ENCODE results near the gene PUDP. TPM values are rescaled to one million over a fixed set of nuclear protein-coding genes. Genes with fewer than 3 reads are reported as not detected.

The PUDP gene
- total RNA-seq, 1 experiment from 2014 or later, result 20.3 TPM

DNA sequence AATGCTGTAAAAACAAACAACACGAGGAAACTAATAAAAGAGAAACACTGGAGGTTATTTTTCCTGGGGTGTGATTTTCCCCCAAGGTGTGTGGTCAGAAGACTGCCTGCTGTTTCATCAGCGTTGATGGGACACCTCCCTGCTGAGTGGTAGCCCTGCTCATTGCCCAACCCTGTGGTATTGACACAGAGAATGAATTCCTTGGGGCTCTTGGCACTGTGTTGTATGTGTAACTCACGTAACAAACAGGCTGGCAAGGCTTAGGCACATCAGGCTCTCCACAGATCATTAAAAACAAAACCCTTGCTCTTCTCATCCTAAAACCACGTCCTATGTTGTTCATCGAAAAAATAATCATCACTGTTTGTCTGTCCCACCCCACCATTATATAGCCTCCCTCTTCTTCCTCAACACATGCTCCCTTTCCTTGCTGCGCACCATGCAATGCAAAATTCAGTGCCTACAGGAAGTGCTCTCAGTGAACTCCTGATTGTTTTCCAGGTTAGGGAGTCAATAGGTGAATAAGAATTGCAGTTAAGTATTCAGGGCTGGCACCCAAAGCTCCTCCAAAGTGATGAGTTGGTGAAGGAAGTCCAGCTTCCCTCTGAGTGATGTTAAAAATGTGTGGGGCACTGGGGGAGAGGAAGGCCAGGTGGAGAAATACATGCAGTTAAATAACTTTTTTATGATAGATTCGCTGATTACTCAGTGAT lies 11.4 kb upstream of the PUDP start:
- no peak overlapping the region for H2AFZ ChIP-seq (ENCODE audit: low read depth, low read length, poor library complexity, severe bottlenecking)
- ChIA-PET CTCF (no interaction called here), POLR2A (no interaction called here)

DNA sequence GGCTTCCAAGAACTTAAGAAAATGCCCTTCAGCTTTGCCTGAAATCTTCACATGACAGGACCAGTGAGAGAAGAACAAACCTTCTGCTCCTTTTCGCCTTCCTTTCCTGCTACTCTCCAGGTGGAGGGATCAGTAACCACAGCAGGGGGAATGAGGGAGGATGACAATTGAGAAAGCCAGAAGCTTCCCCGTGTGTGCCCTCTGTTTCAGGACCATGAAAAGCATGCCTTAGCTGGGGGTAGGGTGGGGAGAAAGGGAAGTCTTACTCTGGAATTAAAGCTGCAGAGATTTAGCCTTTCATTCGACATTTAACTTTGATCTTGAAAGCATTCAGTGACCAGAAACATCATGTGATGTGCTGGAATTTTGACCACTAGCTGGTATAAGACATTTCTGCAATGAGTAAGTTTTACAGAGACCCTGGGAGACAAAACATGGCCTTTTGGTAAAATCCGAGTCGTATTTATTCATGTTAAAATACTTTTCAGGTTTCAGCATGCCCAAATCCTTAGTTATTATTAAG lies 10.6 kb upstream of the PUDP start:
- H3K36me3 ChIP-seq (ENCODE audit: control insufficient read depth in 1 of 2, insufficient read depth in 2 of 2, low read length in 2 of 2), result no peaks in the 10 kb centered on the region
- H2AFZ ChIP-seq (ENCODE audit: low read depth, low read length, poor library complexity, severe bottlenecking), result no peak overlapping the region
- H3K9me2 ChIP-seq (ENCODE audit: insufficient read depth), result no peaks in the 10 kb centered on the region
- no peak for ATAC-seq
- no peak overlapping the region for H3K4me2 ChIP-seq (ENCODE audit: low read length)
- no peaks in the 10 kb centered on the region for H3K79me2 ChIP-seq (ENCODE audit: insufficient read depth, low read length)
- no peaks in the 10 kb centered on the region for H4K20me1 ChIP-seq (ENCODE audit: insufficient read depth)
- no peaks in the 10 kb centered on the region for H3K9me3 ChIP-seq (ENCODE audit: control insufficient read depth in 1 of 2, insufficient read depth in 1 of 2, low read depth in 1 of 2, low read length in 2 of 2)
- H3K4me3 ChIP-seq (replicated peaks in 1 of 2; ENCODE audit: low read depth in 1 of 2, low read length in 2 of 2), result no peak overlapping the region
- BruUV-seq (replicated peaks), result no TSS peak
- DNase-seq (ENCODE audit: low read depth, low spot score), result no peak
- no peak overlapping the region for H3K27ac ChIP-seq (ENCODE audit: low read depth, low read length)
- H3K4me1 ChIP-seq (ENCODE audit: control insufficient read depth in 1 of 2, insufficient read depth in 2 of 2, low read length in 2 of 2), result no peaks in the 10 kb centered on the region
- intact Hi-C loops (cut with micrococcal nuclease), result no loop called here
- H3K9ac ChIP-seq (ENCODE audit: low read length), result no peak overlapping the region
- POLR2A ChIA-PET, result no interaction called here
- CTCF ChIA-PET, result no interaction called here
- RAD21 ChIA-PET (ENCODE audit: low non-redundant PET in 1 of 2, low total read pairs in 2 of 2, uncharacterized antibody in 2 of 2, unreplicated experiment in 2 of 2), result no interaction called here
- no peaks in the 10 kb centered on the region for H3K27me3 ChIP-seq (ENCODE audit: insufficient read depth, low read length)
- TF ChIP-seq RAD21 (IDR thresholded peaks at IDR 0.05; ENCODE audit: low read depth), result no peak
- TF ChIP-seq ELF1 (IDR thresholded peaks at IDR 0.05; ENCODE audit: borderline replicate concordance, low read depth), result no peak
- TF ChIP-seq FOSL1 (IDR thresholded peaks at IDR 0.05; ENCODE audit: low read depth), result no peak
- TF ChIP-seq SP1 (IDR thresholded peaks at IDR 0.05; ENCODE audit: low read depth), result no peak
- TF ChIP-seq POLR2A (IDR thresholded peaks at IDR 0.05; ENCODE audit: borderline replicate concordance, extremely low read depth, insufficient read depth, insufficient read length), result no peak
- TF ChIP-seq, protein P1, sequence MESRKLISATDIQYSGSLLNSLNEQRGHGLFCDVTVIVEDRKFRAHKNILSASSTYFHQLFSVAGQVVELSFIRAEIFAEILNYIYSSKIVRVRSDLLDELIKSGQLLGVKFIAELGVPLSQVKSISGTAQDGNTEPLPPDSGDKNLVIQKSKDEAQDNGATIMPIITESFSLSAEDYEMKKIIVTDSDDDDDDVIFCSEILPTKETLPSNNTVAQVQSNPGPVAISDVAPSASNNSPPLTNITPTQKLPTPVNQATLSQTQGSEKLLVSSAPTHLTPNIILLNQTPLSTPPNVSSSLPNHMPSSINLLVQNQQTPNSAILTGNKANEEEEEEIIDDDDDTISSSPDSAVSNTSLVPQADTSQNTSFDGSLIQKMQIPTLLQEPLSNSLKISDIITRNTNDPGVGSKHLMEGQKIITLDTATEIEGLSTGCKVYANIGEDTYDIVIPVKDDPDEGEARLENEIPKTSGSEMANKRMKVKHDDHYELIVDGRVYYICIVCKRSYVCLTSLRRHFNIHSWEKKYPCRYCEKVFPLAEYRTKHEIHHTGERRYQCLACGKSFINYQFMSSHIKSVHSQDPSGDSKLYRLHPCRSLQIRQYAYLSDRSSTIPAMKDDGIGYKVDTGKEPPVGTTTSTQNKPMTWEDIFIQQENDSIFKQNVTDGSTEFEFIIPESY (IDR thresholded peaks at IDR 0.05; ENCODE audit: extremely low read depth, insufficient replicate concordance, low read length), result no peak
- TF ChIP-seq POLR2AphosphoS5 (IDR thresholded peaks at IDR 0.05; ENCODE audit: low read depth, low read length), result no peak
- TF ChIP-seq ZNF274 (IDR thresholded peaks at IDR 0.05; ENCODE audit: low read depth, low read length), result no peak
- no peak for TF ChIP-seq JUND (IDR thresholded peaks at IDR 0.05)
- TF ChIP-seq, protein P2, sequence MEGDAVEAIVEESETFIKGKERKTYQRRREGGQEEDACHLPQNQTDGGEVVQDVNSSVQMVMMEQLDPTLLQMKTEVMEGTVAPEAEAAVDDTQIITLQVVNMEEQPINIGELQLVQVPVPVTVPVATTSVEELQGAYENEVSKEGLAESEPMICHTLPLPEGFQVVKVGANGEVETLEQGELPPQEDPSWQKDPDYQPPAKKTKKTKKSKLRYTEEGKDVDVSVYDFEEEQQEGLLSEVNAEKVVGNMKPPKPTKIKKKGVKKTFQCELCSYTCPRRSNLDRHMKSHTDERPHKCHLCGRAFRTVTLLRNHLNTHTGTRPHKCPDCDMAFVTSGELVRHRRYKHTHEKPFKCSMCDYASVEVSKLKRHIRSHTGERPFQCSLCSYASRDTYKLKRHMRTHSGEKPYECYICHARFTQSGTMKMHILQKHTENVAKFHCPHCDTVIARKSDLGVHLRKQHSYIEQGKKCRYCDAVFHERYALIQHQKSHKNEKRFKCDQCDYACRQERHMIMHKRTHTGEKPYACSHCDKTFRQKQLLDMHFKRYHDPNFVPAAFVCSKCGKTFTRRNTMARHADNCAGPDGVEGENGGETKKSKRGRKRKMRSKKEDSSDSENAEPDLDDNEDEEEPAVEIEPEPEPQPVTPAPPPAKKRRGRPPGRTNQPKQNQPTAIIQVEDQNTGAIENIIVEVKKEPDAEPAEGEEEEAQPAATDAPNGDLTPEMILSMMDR (IDR thresholded peaks at IDR 0.05 in 2 of 3, conservative IDR thresholded peaks at IDR 0.05 in 1 of 3; ENCODE audit: borderline replicate concordance in 1 of 3, insufficient read depth in 1 of 3, low read depth in 2 of 3, low read length in 2 of 3), result no peak
- no peak for TF ChIP-seq TCF7L2 (IDR thresholded peaks at IDR 0.05; ENCODE audit: borderline replicate concordance, extremely low read depth, insufficient read depth, insufficient read length)

More for the DNA sequence above, 11.4 kb upstream of the PUDP start:
- BruUV-seq (replicated peaks), result no TSS peak
- no peak overlapping the region for H3K27ac ChIP-seq (ENCODE audit: low read depth, low read length)
- no peaks in the 10 kb centered on the region for H3K79me2 ChIP-seq (ENCODE audit: insufficient read depth, low read length)
- H3K9me2 ChIP-seq (ENCODE audit: insufficient read depth), result no peaks in the 10 kb centered on the region
- RAD21 ChIA-PET (ENCODE audit: low non-redundant PET in 1 of 2, low total read pairs in 2 of 2, uncharacterized antibody in 2 of 2, unreplicated experiment in 2 of 2), result no interaction called here
- intact Hi-C loops (cut with micrococcal nuclease), result no loop called here
- TF ChIP-seq ZFX (IDR thresholded peaks at IDR 0.05) (no peak), YY1 (IDR thresholded peaks at IDR 0.05; ENCODE audit: extremely low read depth, insufficient replicate concordance, low read depth, low read length) (no peak), FOSL1 (IDR thresholded peaks at IDR 0.05; ENCODE audit: low read depth) (no peak), POLR2AphosphoS5 (IDR thresholded peaks at IDR 0.05; ENCODE audit: low read depth, low read length) (no peak), EZH2 (IDR thresholded peaks at IDR 0.05) (no peak), EZH2phosphoT487 (IDR thresholded peaks at IDR 0.05; ENCODE audit: borderline replicate concordance) (no peak), CEBPB (IDR thresholded peaks at IDR 0.05; ENCODE audit: low read depth) (no peak), CBX3 (IDR thresholded peaks at IDR 0.05; ENCODE audit: low read depth) (no peak), ZNF274 (IDR thresholded peaks at IDR 0.05; ENCODE audit: low read depth, low read length) (no peak)
- TF ChIP-seq, protein P3, sequence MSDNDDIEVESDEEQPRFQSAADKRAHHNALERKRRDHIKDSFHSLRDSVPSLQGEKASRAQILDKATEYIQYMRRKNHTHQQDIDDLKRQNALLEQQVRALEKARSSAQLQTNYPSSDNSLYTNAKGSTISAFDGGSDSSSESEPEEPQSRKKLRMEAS (IDR thresholded peaks at IDR 0.05), result no peak
- TF ChIP-seq, protein P4, sequence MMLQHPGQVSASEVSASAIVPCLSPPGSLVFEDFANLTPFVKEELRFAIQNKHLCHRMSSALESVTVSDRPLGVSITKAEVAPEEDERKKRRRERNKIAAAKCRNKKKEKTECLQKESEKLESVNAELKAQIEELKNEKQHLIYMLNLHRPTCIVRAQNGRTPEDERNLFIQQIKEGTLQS (IDR thresholded peaks at IDR 0.05), result no peak
- H3K4me1 ChIP-seq (ENCODE audit: control insufficient read depth in 1 of 2, insufficient read depth in 2 of 2, low read length in 2 of 2), result no peaks in the 10 kb centered on the region
- H3K4me3 ChIP-seq (replicated peaks in 1 of 2; ENCODE audit: low read depth in 1 of 2, low read length in 2 of 2), result no peak overlapping the region
- no peaks in the 10 kb centered on the region for H3K9me3 ChIP-seq (ENCODE audit: control insufficient read depth in 1 of 2, insufficient read depth in 1 of 2, low read depth in 1 of 2, low read length in 2 of 2)
- ATAC-seq (no peak), DNase-seq (ENCODE audit: low read depth, low spot score) (no peak)
- H3K9ac ChIP-seq (ENCODE audit: low read length), result no peak overlapping the region
- H3K36me3 ChIP-seq (ENCODE audit: control insufficient read depth in 1 of 2, insufficient read depth in 2 of 2, low read length in 2 of 2), result no peaks in the 10 kb centered on the region
- no peak overlapping the region for H3K4me2 ChIP-seq (ENCODE audit: low read length)
- H4K20me1 ChIP-seq (ENCODE audit: insufficient read depth), result no peaks in the 10 kb centered on the region
- no peaks in the 10 kb centered on the region for H3K27me3 ChIP-seq (ENCODE audit: insufficient read depth, low read length)

Measured in HCT116 (cell line).